ENCODE measurements around the gene AMOTL1. TPM values are rescaled to one million over a fixed set of nuclear protein-coding genes. Genes with fewer than 3 reads are reported as not detected.

Gene AMOTL1
- total RNA-seq (under 1 TPM; 0.06 to 0.09 TPM), polyA plus RNA-seq (under 1 TPM in 1 of 2 donors, not detected in 1; 0.07 TPM)

DNA sequence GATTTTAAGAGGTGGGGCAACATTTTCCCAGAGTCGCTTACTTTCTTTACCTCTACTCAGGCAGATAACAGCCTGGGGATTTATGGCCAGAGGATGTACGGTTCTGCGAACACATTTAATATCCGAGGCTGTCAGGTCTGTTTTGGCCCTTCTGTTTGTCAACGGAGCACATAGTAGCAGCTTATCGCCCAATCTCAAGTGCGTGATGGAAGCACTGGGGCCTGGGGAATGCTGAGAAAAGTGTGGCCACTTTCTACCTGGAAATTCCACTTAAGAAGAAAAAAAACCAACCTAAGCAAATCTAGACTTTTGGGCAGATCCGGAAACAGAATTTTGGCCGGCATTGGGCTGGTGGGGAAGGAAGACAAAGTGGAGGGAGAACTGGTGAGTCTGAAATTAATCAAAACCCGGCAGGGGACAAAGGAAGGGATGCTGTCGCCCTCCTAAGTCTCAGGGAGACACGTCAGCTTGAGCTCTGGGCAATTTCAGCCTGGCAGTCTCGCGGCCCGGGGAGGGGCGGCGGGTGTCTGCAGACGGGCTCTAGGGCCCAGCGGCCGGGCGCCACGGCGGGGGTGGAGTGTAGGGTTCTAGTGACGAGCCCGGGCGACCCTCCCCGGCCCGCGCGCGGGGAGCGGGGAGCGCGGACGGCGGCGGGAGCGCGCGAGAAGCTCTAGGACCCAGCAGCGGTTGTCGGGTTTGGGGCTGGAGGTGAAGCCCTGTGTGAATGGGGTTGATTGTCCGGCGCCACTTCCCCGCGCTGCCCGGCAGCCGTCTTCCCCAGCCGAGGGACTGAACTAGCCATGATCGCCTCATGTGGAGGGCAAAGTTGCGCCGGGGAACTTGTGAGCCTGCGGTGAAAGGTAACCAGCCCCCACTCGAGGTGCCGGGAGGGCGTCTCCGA, at the start of gene AMOTL1:
Gene AMOTL1 (plus strand): TSS at position 656 of the 901 bp plus-strand sequence. CDS start 156 bp downstream, at position 812.
- Histone ChIP-seq H3K4me1 (ENCODE audit: insufficient read depth, low read length) (peaks cover 6% of the 10 kb centered on the region), H3K36me3 (ENCODE audit: insufficient read depth, low read length) (no peaks in the 10 kb centered on the region), H3K27ac (ENCODE audit: low read depth, low read length) (no peak within 1 kb of the TSS), H3K9me3 (ENCODE audit: control insufficient read depth in 1 of 2, low read length in 2 of 2) (no peaks in the 10 kb centered on the region), H3K4me3 (ENCODE audit: low read length in 2 of 2) (no peak within 1 kb of the TSS), H3K27me3 (ENCODE audit: insufficient read depth, low read length) (peaks cover 21% of the 10 kb centered on the region)
- POLR2A ChIA-PET (ENCODE audit: partially characterized antibody), result no interaction called here
- Mint-ChIP-seq H3K9me3 (no peaks in the 10 kb centered on the region), H3K27ac (no peak within 1 kb of the TSS), H3K27me3 (peaks cover 38 to 41% of the 10 kb centered on the region in 2 donors), H3K36me3 (no peaks in the 10 kb centered on the region), H3K4me3 (peak within 1 kb of the TSS; percentile 29 to 73 (median 52)), H3K4me1 (peaks cover 2 to 8% (median 8%) of the 10 kb centered on the region in 4 donors)
- DNase-seq, result no peak
- CTCF ChIA-PET (ENCODE audit: partially characterized antibody), result no interaction called here
- intact Hi-C loops (cut with micrococcal nuclease), result no loop called here

DNA sequence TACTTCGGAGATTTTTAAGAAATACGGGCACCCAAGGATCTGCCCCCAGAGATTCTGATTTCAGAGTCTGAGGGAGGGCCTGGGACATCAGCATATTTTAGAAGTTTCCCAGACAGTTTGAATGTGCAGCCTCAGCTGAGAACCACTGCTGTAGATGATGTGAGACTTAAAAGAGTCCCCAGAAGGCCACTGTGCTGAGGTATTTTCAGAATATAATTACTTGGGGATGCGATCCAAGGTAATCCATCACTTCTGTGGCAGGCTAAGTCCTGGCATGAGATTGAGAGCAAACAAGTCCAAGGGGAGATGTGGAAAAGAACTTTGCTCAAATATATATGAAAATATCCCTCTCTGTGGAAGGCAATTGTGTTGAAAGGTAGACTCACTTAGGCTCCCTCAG, 48.3 kb upstream of the AMOTL1 start:
- intact Hi-C loops (cut with micrococcal nuclease), result no loop called here
- CTCF ChIA-PET (ENCODE audit: partially characterized antibody), result no interaction called here
- Histone ChIP-seq H3K27me3 (ENCODE audit: insufficient read depth, low read length) (no peaks in the 10 kb centered on the region), H3K9me3 (ENCODE audit: control insufficient read depth in 1 of 2, low read length in 2 of 2) (no peaks in the 10 kb centered on the region), H3K4me1 (ENCODE audit: insufficient read depth, low read length) (no peaks in the 10 kb centered on the region), H3K36me3 (ENCODE audit: insufficient read depth, low read length) (no peaks in the 10 kb centered on the region), H3K27ac (ENCODE audit: low read depth, low read length) (no peak overlapping the region), H3K4me3 (ENCODE audit: low read length in 2 of 2) (no peak overlapping the region)
- POLR2A ChIA-PET (ENCODE audit: partially characterized antibody), result no interaction called here
- no peak overlapping the region for H3K4me3 Mint-ChIP-seq
- H3K27ac Mint-ChIP-seq, result no peak overlapping the region
- H3K27me3 Mint-ChIP-seq, result peaks cover 18 to 21% of the 10 kb centered on the region in 2 donors
- H3K36me3 Mint-ChIP-seq, result no peaks in the 10 kb centered on the region
- H3K9me3 Mint-ChIP-seq, result peaks cover 0 to 4% (median 0%) of the 10 kb centered on the region in 8 donors
- no peak for DNase-seq
- H3K4me1 Mint-ChIP-seq, result no peaks in the 10 kb centered on the region

GRCh38 chr11:94721565-94722292, 46.4 kb upstream of the AMOTL1 start:
- no peak overlapping the region for H3K4me3 Mint-ChIP-seq
- ChIA-PET CTCF (ENCODE audit: partially characterized antibody) (no interaction called here), POLR2A (ENCODE audit: partially characterized antibody) (no interaction called here)
- intact Hi-C loops (cut with micrococcal nuclease), result no loop called here
- peaks cover 15 to 17% of the 10 kb centered on the region in 2 donors for H3K27me3 Mint-ChIP-seq
- no peak overlapping the region for H3K27ac Mint-ChIP-seq
- Histone ChIP-seq H3K4me1 (ENCODE audit: insufficient read depth, low read length) (no peaks in the 10 kb centered on the region), H3K4me3 (ENCODE audit: low read length in 2 of 2) (no peak overlapping the region), H3K9me3 (ENCODE audit: control insufficient read depth in 1 of 2, low read length in 2 of 2) (no peaks in the 10 kb centered on the region), H3K27ac (ENCODE audit: low read depth, low read length) (no peak overlapping the region), H3K27me3 (ENCODE audit: insufficient read depth, low read length) (no peaks in the 10 kb centered on the region), H3K36me3 (ENCODE audit: insufficient read depth, low read length) (no peaks in the 10 kb centered on the region)
- no peaks in the 10 kb centered on the region for H3K36me3 Mint-ChIP-seq
- H3K4me1 Mint-ChIP-seq, result no peaks in the 10 kb centered on the region
- peaks cover 0 to 4% (median 0%) of the 10 kb centered on the region in 8 donors for H3K9me3 Mint-ChIP-seq
- no peak for DNase-seq

GRCh38 chr11:94722735-94723134, 45.4 kb upstream of the AMOTL1 start:
- intact Hi-C loops (cut with micrococcal nuclease), result no loop called here

DNA sequence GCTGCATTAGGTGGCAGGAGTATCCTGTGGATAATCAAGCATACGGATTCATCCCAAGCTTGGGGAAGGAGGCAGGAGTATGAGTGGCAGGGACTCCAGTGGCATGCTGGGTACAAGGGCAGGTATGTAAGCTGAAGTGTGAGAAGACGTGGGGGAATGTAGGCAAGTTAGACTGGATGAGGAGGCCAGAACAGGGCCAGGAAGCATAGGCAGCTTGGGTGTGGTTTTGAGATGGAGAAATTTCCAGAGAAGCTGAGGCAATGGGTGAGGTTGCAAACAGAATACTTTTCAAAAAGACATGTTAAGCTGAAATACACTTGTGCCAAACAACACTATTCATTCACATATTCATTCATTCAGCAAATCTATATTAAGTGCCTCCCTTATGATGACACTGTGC, 43.1 kb upstream of the AMOTL1 start:
- no peaks in the 10 kb centered on the region for H3K4me1 Mint-ChIP-seq
- H3K4me1 ChIP-seq (ENCODE audit: insufficient read depth, low read length), result no peaks in the 10 kb centered on the region
- ChIA-PET CTCF (ENCODE audit: partially characterized antibody) (no interaction called here), POLR2A (ENCODE audit: partially characterized antibody) (no interaction called here)
- H3K27ac ChIP-seq (ENCODE audit: low read depth, low read length), result no peak overlapping the region
- DNase-seq, result no peak
- no peaks in the 10 kb centered on the region for H3K9me3 ChIP-seq (ENCODE audit: control insufficient read depth in 1 of 2, low read length in 2 of 2)
- intact Hi-C loops (cut with micrococcal nuclease), result no loop called here
- no peaks in the 10 kb centered on the region for H3K27me3 ChIP-seq (ENCODE audit: insufficient read depth, low read length)
- peaks cover 0 to 2% (median 0%) of the 10 kb centered on the region in 8 donors for H3K9me3 Mint-ChIP-seq
- H3K27me3 Mint-ChIP-seq, result peaks cover 8 to 13% of the 10 kb centered on the region in 2 donors
- H3K36me3 Mint-ChIP-seq, result no peaks in the 10 kb centered on the region
- H3K27ac Mint-ChIP-seq, result peak overlapping the region in 1 of 7 donors; percentile 9
- no peak overlapping the region for H3K4me3 Mint-ChIP-seq
- H3K36me3 ChIP-seq (ENCODE audit: insufficient read depth, low read length), result no peaks in the 10 kb centered on the region
- no peak overlapping the region for H3K4me3 ChIP-seq (ENCODE audit: low read length in 2 of 2)

More at GRCh38 chr11:94722735-94723134, 45.4 kb upstream of the AMOTL1 start:
- POLR2A ChIA-PET (ENCODE audit: partially characterized antibody), result no interaction called here
- Mint-ChIP-seq H3K27me3 (peaks cover 14 to 15% of the 10 kb centered on the region in 2 donors), H3K9me3 (peaks cover 0 to 4% (median 0%) of the 10 kb centered on the region in 8 donors), H3K4me3 (no peak overlapping the region), H3K4me1 (no peaks in the 10 kb centered on the region), H3K27ac (no peak overlapping the region), H3K36me3 (no peaks in the 10 kb centered on the region)
- H3K27ac ChIP-seq (ENCODE audit: low read depth, low read length), result no peak overlapping the region
- H3K9me3 ChIP-seq (ENCODE audit: control insufficient read depth in 1 of 2, low read length in 2 of 2), result no peaks in the 10 kb centered on the region
- no peaks in the 10 kb centered on the region for H3K27me3 ChIP-seq (ENCODE audit: insufficient read depth, low read length)
- H3K4me1 ChIP-seq (ENCODE audit: insufficient read depth, low read length), result no peaks in the 10 kb centered on the region
- H3K36me3 ChIP-seq (ENCODE audit: insufficient read depth, low read length), result no peaks in the 10 kb centered on the region
- CTCF ChIA-PET (ENCODE audit: partially characterized antibody), result no interaction called here
- DNase-seq, result no peak
- H3K4me3 ChIP-seq (ENCODE audit: low read length in 2 of 2), result no peak overlapping the region

- POLR2A ChIA-PET (ENCODE audit: partially characterized antibody), result no interaction called here
- H3K9me3 Mint-ChIP-seq, result no peaks in the 10 kb centered on the region
Observed at GRCh38 chr11:94727819-94728218, 40.3 kb upstream of the AMOTL1 start.

DNA sequence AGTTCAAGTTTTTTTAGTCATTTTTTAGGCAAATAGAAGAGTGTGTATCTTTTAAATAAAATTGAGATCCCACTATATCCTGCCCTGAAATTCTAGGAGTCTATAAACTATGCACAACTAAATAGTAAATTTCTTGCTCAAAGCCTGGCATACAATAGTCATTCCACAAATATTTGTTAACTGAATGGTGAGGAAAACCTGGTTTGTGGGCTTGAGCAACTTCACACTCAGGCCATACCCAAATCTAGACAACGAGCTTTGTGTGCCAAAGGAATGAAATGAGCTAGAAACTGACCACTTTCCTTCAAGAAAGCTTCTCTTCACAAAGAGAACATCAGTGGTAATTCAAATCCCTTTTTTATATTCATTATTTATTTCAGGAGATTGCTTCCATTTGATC, 39.6 kb upstream of the AMOTL1 start:
- Mint-ChIP-seq H3K27ac (no peak overlapping the region), H3K4me1 (no peaks in the 10 kb centered on the region), H3K4me3 (no peak overlapping the region), H3K9me3 (no peaks in the 10 kb centered on the region), H3K27me3 (peaks cover 2 to 8% of the 10 kb centered on the region in 2 donors), H3K36me3 (no peaks in the 10 kb centered on the region)
- no peaks in the 10 kb centered on the region for H3K36me3 ChIP-seq (ENCODE audit: insufficient read depth, low read length)
- no peak overlapping the region for H3K27ac ChIP-seq (ENCODE audit: low read depth, low read length)
- DNase-seq, result no peak
- H3K4me1 ChIP-seq (ENCODE audit: insufficient read depth, low read length), result no peaks in the 10 kb centered on the region
- intact Hi-C loops (cut with micrococcal nuclease), result no loop called here
- H3K4me3 ChIP-seq (ENCODE audit: low read length in 2 of 2), result no peak overlapping the region
- ChIA-PET POLR2A (ENCODE audit: partially characterized antibody) (no interaction called here), CTCF (ENCODE audit: partially characterized antibody) (no interaction called here)
- no peaks in the 10 kb centered on the region for H3K27me3 ChIP-seq (ENCODE audit: insufficient read depth, low read length)
- H3K9me3 ChIP-seq (ENCODE audit: control insufficient read depth in 1 of 2, low read length in 2 of 2), result no peaks in the 10 kb centered on the region

More at GRCh38 chr11:94727819-94728218, 40.3 kb upstream of the AMOTL1 start:
- H3K36me3 ChIP-seq (ENCODE audit: insufficient read depth, low read length), result no peaks in the 10 kb centered on the region
- H3K4me3 ChIP-seq (ENCODE audit: low read length in 2 of 2), result no peak overlapping the region
- H3K4me1 ChIP-seq (ENCODE audit: insufficient read depth, low read length), result no peaks in the 10 kb centered on the region
- no peak overlapping the region for H3K27ac ChIP-seq (ENCODE audit: low read depth, low read length)
- H3K9me3 ChIP-seq (ENCODE audit: control insufficient read depth in 1 of 2, low read length in 2 of 2), result no peaks in the 10 kb centered on the region
- H3K4me3 Mint-ChIP-seq, result no peak overlapping the region
- H3K27me3 Mint-ChIP-seq, result peaks cover 2 to 11% of the 10 kb centered on the region in 2 donors
- CTCF ChIA-PET (ENCODE audit: partially characterized antibody), result no interaction called here
- H3K4me1 Mint-ChIP-seq, result no peaks in the 10 kb centered on the region
- no peaks in the 10 kb centered on the region for H3K36me3 Mint-ChIP-seq
- intact Hi-C loops (cut with micrococcal nuclease), result no loop called here
- H3K27me3 ChIP-seq (ENCODE audit: insufficient read depth, low read length), result no peaks in the 10 kb centered on the region
- DNase-seq, result no peak
- no peak overlapping the region for H3K27ac Mint-ChIP-seq

Measured in CD4-positive, alpha-beta memory T cell (primary cell).